ENCODE measurements around the gene OR4B1. TPM values are rescaled to one million over a fixed set of nuclear protein-coding genes. Genes with fewer than 3 reads are reported as not detected.
"Not testable (repeated sequence)": the region's sequence is repeated elsewhere in the genome, so short reads cannot be mapped to it uniquely, and the experiment has no call there.

The OR4B1 gene
- total and polyA plus RNA-seq, 2 donors (not counting 1 experiment from before 2014, with no cell fraction given): not detected

DNA sequence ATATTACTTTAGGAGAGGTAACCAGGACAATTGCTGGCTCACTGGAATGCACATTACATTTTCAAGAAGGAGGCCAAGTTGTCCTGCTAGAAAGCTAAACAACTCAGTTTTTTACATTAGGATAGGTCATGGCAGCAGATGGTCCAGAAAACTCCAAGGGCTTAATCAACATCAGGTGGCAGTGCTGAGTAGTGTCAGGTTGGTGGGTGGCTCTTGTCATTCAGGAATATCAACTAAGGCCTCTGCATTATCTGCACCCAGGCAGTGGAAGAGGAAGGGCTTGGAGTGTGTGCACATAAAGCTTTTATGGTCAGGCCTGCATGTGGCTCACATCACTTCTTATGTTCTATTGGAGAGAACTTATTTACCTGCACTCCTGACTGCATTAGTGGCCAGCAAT is 32.2 kb upstream of the OR4B1 start:
- CTCF ChIA-PET: no interaction called here
- POLR2A ChIA-PET: no interaction called here
- intact Hi-C loops (cut with micrococcal nuclease): no loop called here
- peaks cover 6% of the 10 kb centered on the region for H3K27me3 Mint-ChIP-seq
- Histone ChIP-seq H2AFZ (ENCODE audit: insufficient read depth, low read depth, low read length, poor library complexity, severe bottlenecking) (no peak overlapping the region), H3K4me3 (ENCODE audit: control extremely low read depth in 1 of 5, extremely low read depth in 1 of 5, insufficient read depth in 1 of 5, low read depth in 2 of 5, low read length in 4 of 5) (no peak overlapping the region), H3K4me1 (ENCODE audit: control insufficient read depth in 2 of 2, insufficient read depth in 2 of 2, low read length in 2 of 2) (no peaks in the 10 kb centered on the region), H3K36me3 (replicated peaks in 1 of 2; ENCODE audit: control extremely low read depth in 1 of 2, control insufficient read depth in 1 of 2, extremely low read depth in 1 of 2, insufficient read depth in 2 of 2, low read length in 1 of 2) (no peaks in the 10 kb centered on the region), H3K27ac (ENCODE audit: low read length in 2 of 2) (no peak overlapping the region), H4K20me1 (ENCODE audit: control insufficient read depth, insufficient read depth, low read length, poor library complexity, severe bottlenecking) (no peaks in the 10 kb centered on the region), H3K9me3 (ENCODE audit: control extremely low read depth in 1 of 3, control insufficient read depth in 2 of 3, insufficient read depth in 1 of 3, low read length in 2 of 3) (no peaks in the 10 kb centered on the region), H3K9ac (ENCODE audit: low read length) (no peak overlapping the region), H3K27me3 (replicated peaks in 1 of 4; ENCODE audit: control extremely low read depth in 1 of 4, control insufficient read depth in 3 of 4, insufficient read depth in 4 of 4, low read length in 3 of 4) (no peaks in the 10 kb centered on the region), H3K4me2 (replicated peaks; ENCODE audit: low read depth, low read length, poor library complexity, severe bottlenecking) (no peak overlapping the region), H3K79me2 (ENCODE audit: control insufficient read depth, insufficient read depth, low read length) (no peaks in the 10 kb centered on the region)
- H3K27ac Mint-ChIP-seq: no peak overlapping the region
- DNase-seq: no peak
- H3K4me3 Mint-ChIP-seq: no peak overlapping the region
- no peaks in the 10 kb centered on the region for H3K9me3 Mint-ChIP-seq (ENCODE audit: insufficient read depth)
- H3K4me1 Mint-ChIP-seq: no peaks in the 10 kb centered on the region
- no peak for ATAC-seq (ENCODE audit: low read depth)
- no peak for TF ChIP-seq EZH2 (IDR thresholded peaks at IDR 0.05; ENCODE audit: borderline replicate concordance, insufficient read depth, low read depth, low read length, poor library complexity, severe bottlenecking)
- TF ChIP-seq, protein P1, sequence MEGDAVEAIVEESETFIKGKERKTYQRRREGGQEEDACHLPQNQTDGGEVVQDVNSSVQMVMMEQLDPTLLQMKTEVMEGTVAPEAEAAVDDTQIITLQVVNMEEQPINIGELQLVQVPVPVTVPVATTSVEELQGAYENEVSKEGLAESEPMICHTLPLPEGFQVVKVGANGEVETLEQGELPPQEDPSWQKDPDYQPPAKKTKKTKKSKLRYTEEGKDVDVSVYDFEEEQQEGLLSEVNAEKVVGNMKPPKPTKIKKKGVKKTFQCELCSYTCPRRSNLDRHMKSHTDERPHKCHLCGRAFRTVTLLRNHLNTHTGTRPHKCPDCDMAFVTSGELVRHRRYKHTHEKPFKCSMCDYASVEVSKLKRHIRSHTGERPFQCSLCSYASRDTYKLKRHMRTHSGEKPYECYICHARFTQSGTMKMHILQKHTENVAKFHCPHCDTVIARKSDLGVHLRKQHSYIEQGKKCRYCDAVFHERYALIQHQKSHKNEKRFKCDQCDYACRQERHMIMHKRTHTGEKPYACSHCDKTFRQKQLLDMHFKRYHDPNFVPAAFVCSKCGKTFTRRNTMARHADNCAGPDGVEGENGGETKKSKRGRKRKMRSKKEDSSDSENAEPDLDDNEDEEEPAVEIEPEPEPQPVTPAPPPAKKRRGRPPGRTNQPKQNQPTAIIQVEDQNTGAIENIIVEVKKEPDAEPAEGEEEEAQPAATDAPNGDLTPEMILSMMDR (IDR thresholded peaks at IDR 0.05): no peak

DNA sequence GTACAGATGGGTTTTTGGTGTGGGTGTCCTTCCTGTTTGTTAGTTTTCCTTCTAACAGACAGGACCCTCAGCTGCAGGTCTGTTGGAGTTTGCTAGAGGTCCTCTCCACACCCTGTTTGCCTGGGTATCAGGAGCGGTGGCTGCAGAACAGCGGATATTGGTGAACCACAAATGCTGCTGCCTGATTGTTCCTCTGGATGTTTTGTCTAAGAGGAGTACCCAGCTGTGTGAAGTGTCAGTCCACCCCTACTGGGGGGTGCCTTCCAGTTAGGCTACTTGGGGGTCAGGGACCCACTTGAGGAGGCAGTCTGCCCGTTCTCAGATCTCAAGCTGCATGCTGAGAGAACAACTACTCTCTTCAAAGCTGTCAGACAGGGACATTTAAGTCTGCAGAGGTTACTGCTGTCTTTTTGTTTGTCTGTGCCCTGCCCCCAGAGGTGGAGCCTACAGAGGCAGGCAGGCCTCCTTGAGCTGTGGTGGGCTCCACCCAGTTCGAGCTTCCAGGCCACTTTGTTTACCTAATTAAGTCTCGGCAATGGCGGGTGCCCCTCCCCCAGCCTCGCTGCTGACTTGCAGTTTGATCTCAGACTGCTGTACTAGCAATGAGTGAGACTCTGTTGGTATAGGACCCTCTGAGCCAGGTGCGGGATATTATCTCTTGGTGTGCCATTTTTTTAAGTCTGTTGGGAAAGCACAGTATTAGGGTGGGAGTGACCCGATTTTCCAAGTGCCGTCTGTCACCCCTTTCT is 25.5 kb upstream of the OR4B1 start:
- H3K9me3 Mint-ChIP-seq (ENCODE audit: insufficient read depth); H3K4me1 ChIP-seq (ENCODE audit: control insufficient read depth in 2 of 2, insufficient read depth in 2 of 2, low read length in 2 of 2); intact Hi-C loops (cut with micrococcal nuclease); H3K36me3 ChIP-seq (replicated peaks in 1 of 2; ENCODE audit: control extremely low read depth in 1 of 2, control insufficient read depth in 1 of 2, extremely low read depth in 1 of 2, insufficient read depth in 2 of 2, low read length in 1 of 2); H3K4me1 Mint-ChIP-seq; H3K4me3 Mint-ChIP-seq; H3K4me2 ChIP-seq (replicated peaks; ENCODE audit: low read depth, low read length, poor library complexity, severe bottlenecking); H3K4me3 ChIP-seq (ENCODE audit: control extremely low read depth in 1 of 5, extremely low read depth in 1 of 5, insufficient read depth in 1 of 5, low read depth in 2 of 5, low read length in 4 of 5); H3K79me2 ChIP-seq (ENCODE audit: control insufficient read depth, insufficient read depth, low read length); POLR2A ChIA-PET; CTCF ChIA-PET; H2AFZ ChIP-seq (ENCODE audit: insufficient read depth, low read depth, low read length, poor library complexity, severe bottlenecking); H3K27me3 ChIP-seq (replicated peaks in 1 of 4; ENCODE audit: control extremely low read depth in 1 of 4, control insufficient read depth in 3 of 4, insufficient read depth in 4 of 4, low read length in 3 of 4); H3K27ac Mint-ChIP-seq; H3K9ac ChIP-seq (ENCODE audit: low read length); DNase-seq; H4K20me1 ChIP-seq (ENCODE audit: control insufficient read depth, insufficient read depth, low read length, poor library complexity, severe bottlenecking); ATAC-seq (ENCODE audit: low read depth); H3K27ac ChIP-seq (ENCODE audit: low read length in 2 of 2): not testable (repeated sequence)
- H3K27me3 Mint-ChIP-seq: peaks cover 23% of the 10 kb centered on the region
- peaks cover 3 to 12% (median 3%) of the 10 kb centered on the region in 3 donors for H3K9me3 ChIP-seq (ENCODE audit: control extremely low read depth in 1 of 3, control insufficient read depth in 2 of 3, insufficient read depth in 1 of 3, low read length in 2 of 3)
- 78% methylated on average over 6 of the region's 10 CpGs for WGBS (ENCODE audit: insufficient coverage)

All from B cell (primary cell).